ENCODE measurements around the gene USP30.

GRCh38 chr12:109098183-109098604 lies 45.8 kb downstream of the USP30 start:
- TF ChIP-seq EZH2 (IDR thresholded peaks at IDR 0.05) (no peak), POLR2AphosphoS5 (IDR thresholded peaks at IDR 0.05; ENCODE audit: borderline replicate concordance, low read depth, low read length) (no peak; the same call in 1 of the 2 replicates)

All from SK-N-MC (cell line).